GM04503 (cell line): ENCODE data around the gene AGPAT1.
A peak's percentile ranks its signal among the peaks of the same experiment; 100 is the strongest.
"Not testable (repeated sequence)": the region's sequence is repeated elsewhere in the genome, so short reads cannot be mapped to it uniquely, and the experiment has no call there.

Experiments
- DNase-seq: peaks from one replicate; pipeline ENCODE4 v3.0.0-alpha.2; 2012; ENCODE audit warnings: low read depth

AGPAT1 gene

GRCh38 chr6:32198866-32199265, 23.0 kb upstream of the AGPAT1 start:
- no peak for DNase-seq

GRCh38 chr6:32198345-32198696, 22.4 kb upstream of the AGPAT1 start:
- DNase-seq = no peak

GRCh38 chr6:32196682-32197616, 21.1 kb upstream of the AGPAT1 start:
- DNase-seq = no peak

DNA sequence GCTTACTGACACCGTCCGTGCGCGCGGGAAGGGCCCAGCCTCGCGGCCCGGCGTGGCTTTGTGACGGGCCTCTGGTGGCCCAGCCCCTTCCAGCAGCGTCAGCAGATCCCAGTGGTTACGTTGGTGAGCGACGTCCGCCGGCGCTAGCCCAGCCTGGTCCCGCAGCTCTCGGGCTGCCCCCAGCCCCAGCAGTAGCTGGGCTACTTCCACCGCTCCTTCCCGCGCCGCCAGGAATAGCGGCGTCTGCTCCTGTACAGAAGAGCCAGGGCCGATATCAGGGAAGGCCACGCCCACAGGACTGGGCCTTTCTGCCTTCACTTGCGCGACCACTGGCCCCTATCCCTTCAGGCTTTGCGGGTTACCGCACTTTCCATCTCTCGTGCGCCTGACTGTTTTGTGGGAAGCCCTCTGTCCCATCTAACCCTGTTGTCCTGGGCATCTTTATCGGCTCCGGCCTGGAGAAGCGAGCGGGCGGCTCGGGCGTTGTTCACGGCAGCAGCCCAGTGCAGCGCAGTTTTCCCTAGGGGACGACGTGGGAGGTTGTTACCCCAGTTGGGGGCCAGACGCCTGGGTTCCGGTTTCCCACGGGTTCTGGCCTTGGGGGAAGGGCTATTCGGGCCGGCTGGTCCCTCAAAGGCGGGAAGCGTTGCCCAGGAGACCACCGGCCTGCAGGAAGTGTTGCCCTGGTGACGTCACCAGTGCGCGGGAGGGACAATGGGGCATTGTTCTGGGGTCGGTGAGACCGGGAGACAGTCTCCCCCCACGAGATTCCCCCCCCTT, 20.2 kb upstream of the AGPAT1 start:
- no peak for DNase-seq

GRCh38 chr6:32195652-32195901, 19.7 kb upstream of the AGPAT1 start:
- peak; percentile 98 for DNase-seq

DNA sequence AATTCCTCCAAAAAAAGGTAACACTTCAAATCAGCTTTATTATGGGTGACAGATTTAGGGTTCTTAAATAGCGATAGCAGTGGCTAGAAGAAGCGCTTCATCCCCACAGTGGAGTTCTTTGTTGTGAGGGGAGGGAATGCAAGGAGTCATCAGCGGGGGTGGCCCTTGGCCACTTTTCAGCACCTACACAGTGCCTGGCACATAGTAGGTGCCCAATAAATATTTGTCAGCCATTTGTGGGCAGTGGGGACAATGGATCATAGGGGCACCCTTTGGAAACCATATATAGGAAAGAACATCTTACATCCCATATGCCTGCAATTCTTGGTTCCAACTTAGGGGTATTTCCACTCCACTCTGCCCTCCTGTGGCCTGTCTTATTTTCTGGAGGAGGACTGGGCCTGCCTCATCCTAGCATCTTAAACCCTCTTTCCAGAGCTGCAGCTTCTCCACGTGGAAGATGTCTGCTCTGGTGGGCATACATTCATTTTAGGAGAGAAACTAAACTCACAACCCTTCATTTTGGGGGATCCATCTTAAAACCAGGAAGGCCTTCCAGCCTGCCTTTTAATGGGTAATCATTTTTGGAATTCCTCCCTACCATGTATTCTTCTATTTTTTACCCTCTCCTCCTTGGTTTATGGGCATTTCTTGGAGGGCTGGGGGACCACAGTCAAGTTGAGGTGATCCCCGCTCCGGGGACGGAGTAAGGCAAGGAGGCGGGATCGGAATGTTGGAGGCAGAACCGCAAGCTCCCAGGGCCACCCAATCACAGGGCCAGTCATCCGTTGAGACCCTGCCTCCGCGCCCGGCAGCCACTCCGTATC, 19.2 kb upstream of the AGPAT1 start:
- DNase-seq = no peak

DNA sequence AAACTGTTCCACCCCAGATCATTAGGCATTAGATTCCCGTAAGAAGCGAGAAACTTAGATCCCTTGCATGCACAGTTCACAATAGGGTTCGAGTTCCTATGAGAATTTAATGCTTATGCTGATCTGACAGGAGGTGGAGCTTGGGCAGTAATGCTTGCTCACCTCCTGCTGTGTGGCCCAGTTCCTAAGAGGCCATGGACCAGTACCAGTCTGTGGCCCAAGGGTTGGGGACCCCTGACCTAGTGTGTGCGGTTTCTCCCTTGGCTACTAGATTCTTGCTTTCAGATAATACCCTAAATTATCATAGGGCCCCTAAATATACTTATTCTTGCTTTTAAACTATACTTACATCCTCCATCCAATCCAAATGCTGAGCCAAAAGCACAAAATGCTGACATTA, 18.5 kb upstream of the AGPAT1 start:
- DNase-seq = no peak

GRCh38 chr6:32193096-32193495, 17.2 kb upstream of the AGPAT1 start:
- not testable (repeated sequence) for DNase-seq

DNA sequence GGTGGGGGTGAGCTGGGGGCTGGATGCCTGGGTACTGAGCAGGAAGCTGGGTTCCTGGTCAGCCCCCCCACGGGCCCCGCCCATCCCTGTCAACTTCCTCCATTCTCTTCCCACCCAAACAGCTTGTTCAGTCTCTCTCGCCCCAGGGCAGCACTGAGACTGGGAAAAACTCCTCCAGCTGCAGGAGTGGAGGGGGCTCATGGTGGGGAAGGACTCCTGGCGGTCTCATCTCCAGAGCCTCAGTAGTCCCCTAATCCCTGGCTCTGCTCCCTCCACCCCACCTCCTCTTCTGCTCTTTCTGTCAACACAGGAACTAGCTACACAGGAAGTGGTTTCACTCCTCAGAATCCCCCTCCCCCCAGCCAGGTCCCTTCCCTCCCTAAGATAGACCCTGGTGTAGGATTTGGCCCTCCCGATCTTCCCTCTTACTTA, 16.7 kb upstream of the AGPAT1 start, which contains the start of gene GPSM3:
GPSM3 (minus strand) TSS at position 36 of the 432 bp plus-strand sequence. CDS start 130 bp downstream, outside the sequence.
- DNase-seq = no peak

DNA sequence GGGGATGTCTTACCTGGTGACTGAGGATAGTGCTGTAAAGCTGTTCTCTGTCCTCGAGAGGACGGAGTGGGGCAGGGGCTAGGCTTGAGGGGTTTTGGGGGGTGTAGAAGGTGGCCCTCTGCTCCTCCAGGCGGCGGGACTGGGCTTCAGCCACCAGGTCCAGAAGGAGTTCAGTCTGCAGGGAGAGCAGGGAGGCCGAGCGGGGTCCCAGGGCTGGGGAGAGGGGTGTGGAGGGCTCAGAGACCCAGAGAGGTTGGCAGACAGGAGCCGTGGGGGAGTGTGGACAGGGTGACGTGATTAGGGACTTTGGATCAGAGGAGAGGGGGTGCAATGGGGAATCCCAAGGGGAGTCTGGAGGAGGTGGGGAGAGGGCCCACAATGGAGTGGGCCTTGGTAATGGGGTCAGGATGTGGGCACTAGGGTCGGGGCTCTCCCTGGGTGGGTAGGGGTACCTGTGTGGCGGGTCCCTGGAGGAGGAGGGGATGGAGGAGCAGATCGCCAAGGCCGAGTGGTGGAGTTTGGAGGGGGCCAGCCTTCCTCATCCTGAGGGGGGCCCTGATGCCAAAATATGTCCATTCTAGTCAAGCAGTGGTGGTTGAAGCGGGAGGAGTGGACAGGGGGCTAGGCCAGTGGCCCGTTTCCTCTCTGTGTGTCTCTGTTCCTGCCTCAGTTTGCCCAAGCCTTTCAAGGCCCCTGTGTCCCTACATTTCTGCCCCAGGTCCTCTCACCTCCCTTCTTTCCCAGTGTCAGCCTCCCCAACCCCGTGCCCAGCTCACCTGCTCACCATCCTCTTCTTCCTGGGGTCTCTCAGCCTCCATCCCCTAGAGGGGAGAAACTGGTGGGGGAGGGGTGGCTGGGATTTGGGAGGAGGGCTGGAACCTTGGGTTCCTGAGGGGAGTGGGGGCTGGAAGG, 16.1 kb upstream of the AGPAT1 start:
- DNase-seq = no peak

- DNase-seq = no peak
Observed at GRCh38 chr6:32190911-32191677, 15.2 kb upstream of the AGPAT1 start.

GRCh38 chr6:32190054-32190851, 14.4 kb upstream of the AGPAT1 start, which contains the start of gene PBX2:
TSS of gene PBX2 (minus strand) at chr6:32190202. CDS start at chr6:32189915, 287 bp downstream.
- peak; percentile 54 for DNase-seq

GRCh38 chr6:32189742-32190053, 13.8 kb upstream of the AGPAT1 start:
- no peak for DNase-seq

DNA sequence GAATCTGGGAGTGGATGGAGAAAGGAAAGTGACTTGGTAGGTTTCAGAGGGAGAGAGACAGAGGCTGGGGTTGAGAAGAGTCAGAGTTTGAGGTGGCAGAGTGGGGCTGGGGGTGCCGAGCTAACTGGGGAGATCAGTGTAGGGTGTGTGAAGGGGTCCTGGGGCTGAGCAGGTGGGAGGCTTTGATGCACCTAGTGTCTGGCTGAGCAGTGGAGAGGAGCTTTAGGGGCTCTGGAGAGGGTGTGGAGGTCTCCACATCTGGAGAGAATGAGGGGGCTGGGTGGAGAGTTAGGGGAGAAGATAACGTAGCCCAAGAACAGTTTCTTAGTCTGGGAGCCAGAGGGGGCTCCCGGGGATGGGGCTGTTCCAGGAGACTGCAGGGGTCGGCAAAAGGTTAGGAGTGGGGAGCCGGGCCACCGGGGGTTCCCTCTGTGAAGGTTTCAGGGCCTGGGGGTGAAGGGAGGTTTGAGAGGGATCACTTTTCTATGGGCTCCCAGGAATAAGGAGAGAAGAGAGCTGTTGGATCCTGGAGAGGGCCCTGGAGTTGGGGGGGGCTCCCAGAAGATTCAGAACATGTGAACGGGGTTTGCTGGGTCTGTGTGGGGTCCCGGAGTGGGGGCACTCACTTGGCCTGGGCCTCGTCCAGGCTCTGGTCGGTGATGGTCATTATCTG, 13.3 kb upstream of the AGPAT1 start:
- no peak for DNase-seq

- no peak for DNase-seq
Observed at GRCh38 chr6:32188381-32189068, 12.6 kb upstream of the AGPAT1 start.

GRCh38 chr6:32187725-32188380, 12.0 kb upstream of the AGPAT1 start:
- DNase-seq = not testable (repeated sequence)

DNA sequence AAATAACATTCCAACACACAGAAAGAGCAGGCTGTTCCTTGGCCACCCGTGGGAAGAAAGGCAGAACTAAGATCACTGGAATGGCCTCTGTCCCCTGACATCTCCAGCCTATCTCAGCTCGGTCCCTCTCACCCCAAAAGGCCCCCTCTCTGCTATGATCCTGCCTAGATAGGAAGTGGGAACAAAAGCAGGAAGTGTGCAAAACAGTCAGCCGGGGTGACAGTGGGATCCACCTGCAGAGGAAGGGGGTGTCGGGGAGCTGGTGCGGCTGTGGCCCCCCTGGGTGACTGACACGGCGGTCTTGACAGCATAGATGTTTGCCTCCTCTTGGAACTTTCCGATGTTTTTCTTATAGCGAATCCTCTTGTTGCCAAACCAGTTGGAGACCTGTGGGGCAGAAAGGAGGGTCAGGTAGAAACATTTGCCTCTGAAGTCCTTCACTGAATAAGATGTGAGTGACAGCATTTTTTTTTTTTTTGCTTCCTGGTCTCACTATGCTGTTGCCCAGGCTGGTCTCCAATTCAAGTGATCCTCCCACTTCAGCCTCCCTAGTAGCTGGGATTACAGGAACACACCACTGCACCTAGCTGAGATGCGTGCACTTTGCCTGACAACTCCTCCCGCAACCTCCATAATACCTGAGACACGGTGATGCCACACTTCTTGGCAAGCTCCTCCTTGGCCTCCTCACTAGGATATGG, 11.3 kb upstream of the AGPAT1 start:
- no peak for DNase-seq
